Activated T-cell treated with anti-CD3 and anti-CD28 coated beads, Interleukin-2, amount 50 U/mL, for 48 hours (primary cell): ENCODE data around the gene APOBEC3B.
"Not testable (repeated sequence)": the region's sequence is repeated elsewhere in the genome, so short reads cannot be mapped to it uniquely, and the experiment has no call there.

Source experiments
- DNase-seq, 2 experiments: peaks; one replicate each; pipeline ENCODE4 v3.0.0-alpha.2; 2020

The APOBEC3B gene

DNA sequence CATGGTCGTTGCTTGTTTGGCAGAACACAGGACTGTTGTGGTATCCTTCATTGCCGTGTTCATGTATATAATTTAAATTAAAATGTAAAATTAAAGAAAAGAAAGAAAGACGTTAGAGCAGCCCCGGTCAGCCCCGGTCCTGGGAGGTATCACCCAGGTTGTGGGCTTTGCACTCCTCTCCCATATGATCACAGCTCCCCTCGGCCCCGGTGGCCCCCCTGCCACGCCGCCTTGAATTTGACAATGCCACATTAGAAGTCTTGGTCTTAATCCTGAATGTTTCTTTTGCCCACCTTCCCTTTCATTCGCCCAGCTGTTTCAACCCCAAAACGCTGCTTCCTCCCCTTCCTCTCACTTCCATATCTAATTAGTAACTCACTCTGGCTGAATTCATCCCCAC, 13.3 kb upstream of the APOBEC3B start:
- DNase-seq = no peak

DNA sequence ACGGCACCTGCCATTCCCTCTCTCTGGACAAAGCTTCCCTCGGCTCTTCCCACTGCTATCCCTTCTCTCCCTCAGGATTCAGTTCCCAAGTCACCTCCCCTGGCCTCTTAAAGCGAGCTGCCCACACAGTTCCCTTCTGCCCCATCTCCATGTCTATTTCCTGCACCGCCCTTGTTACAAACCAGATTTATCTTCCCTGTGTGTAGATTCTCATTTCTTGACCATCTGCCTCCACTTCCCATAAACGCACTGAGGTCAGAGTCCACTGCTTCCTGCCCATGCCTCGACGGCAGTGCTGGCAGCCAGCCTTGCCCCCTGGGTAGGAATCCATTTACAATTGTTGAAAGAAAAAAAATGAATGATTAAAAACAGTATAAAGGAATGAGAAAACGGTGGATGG, 11.6 kb upstream of the APOBEC3B start:
- DNase-seq = no peak

DNA sequence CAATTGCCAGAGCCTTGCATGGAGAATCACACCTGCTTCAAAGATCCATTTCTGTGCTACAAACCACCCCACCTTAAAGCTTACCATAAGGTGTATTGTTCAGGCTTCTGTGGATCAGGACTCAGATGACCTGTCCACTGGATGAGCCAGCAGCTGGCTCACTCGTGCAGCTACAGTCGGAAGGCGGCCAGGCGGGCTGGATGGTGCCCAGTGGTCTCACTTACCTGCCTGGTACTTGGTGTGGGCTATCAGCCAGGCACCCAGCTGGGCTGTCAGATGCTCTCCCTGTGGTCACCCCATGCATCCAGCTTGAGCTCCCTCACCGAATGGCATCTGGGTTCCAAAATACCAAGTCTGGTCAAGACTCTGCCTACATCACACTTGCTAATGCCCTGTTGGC, 10.9 kb upstream of the APOBEC3B start:
- no peak for DNase-seq

DNA sequence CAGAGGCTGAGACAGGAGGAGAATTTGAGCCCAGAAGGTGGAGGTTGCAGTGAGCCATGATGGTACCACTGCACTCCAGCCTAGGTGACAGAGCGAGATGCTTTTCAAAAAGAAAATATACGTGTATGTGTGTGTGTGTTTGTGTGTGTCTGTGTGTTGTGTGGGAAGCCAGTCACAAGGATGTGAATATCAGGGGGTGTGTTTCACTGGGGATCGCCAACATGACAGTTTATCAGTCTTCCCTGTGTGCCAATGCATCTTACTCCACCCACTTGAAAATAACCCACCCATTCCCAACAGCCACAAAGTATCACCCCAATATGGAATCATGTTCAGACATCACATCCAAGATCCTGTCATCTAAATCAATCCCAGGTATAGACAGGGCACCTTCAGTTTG, 10.4 kb upstream of the APOBEC3B start:
- no peak for DNase-seq

DNA sequence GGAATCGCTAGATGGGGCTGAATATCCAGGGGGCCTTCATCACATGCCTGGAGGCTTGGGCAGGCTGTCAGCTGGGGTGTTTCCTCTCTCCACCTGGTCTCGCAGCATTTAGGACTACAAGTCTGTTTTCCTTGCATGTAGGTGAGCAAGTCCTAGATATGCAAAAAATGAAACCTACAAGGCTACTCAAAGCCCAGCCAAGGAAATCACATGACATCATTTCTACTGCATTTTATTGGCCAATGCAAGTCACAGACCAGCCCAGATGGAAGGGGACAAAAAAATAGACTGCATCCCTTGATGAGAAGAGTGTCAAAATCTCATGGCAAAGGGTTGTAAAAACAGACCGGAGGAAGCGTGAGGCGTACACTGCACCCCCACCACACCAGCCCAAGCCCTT, 9.6 kb upstream of the APOBEC3B start:
- DNase-seq = no peak

DNA sequence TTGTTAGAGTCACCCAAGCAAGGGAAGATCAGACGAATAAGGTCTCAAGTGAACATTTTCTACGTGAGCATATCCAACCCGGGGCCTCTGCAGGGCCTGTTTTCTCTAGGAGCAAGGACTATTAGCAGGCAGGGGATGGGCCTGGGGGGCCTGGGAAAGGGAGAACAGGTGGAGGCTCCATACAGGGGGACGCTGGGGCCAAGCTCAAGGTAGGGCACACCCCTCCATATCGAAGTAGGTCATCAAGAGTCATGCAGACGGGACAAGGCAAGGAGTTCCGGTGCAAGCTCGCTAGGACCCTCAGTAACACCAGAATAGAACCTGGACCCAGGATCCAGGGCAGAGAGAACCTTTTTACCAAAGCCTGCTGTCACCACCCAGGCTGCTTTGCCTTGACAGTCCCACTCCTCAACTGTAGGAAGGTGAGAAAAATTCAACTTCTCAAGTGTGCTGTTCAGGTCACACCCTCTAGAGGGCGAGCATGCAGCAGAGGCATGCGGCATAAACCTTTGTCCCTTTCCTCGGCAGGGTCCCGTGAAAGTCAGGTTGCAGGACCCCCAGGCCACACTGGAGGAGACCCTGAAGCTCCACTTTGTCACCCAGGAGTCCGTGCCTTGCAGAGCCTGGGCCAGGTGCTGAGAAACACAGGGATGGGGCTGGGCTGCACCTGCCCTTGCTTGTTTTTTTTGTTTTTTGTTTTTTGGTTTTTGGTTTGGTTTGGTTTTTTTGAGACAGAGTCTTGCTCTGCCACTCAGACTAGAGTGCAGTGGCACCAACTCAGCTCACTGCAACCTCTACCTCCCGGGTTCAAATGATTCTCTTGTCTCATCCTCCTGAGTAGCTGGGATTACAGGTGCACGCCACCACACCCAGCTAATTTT, 8.6 kb upstream of the APOBEC3B start:
- DNase-seq = peak; percentile 72 to 75

GRCh38 chr22:38974170-38974825, 7.8 kb upstream of the APOBEC3B start:
- no peak for DNase-seq

- no peak for DNase-seq
Observed at GRCh38 chr22:38974826-38975175, 7.3 kb upstream of the APOBEC3B start.

GRCh38 chr22:38977289-38977688, 4.9 kb upstream of the APOBEC3B start:
- DNase-seq = not testable (repeated sequence)

GRCh38 chr22:38980587-38980986, 1.6 kb upstream of the APOBEC3B start:
- not testable (repeated sequence) for DNase-seq

- DNase-seq = peak in 1 of 2 experiments; percentile 44
Observed at GRCh38 chr22:38981005-38981991, 849 bp upstream of the APOBEC3B start.

DNA sequence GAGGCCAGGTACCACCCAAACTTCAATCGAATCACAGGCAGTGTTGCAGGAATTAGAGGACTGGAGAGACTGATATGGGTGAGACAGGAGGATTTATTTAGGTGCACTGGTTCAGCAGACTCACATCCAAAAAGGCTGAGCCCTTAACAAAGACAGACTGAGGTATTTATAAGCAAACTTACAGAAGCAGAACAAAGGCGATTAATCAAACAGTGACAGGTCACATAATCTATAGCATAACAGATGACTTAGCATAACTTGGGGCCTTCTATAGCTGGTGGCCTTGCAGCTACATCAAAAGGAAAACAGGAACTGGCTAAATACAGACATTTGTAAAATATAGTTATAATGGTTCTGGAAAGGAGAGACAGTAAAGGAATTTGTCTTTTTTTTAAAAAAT, 2.1 kb downstream of the APOBEC3B start:
- no peak for DNase-seq

DNA sequence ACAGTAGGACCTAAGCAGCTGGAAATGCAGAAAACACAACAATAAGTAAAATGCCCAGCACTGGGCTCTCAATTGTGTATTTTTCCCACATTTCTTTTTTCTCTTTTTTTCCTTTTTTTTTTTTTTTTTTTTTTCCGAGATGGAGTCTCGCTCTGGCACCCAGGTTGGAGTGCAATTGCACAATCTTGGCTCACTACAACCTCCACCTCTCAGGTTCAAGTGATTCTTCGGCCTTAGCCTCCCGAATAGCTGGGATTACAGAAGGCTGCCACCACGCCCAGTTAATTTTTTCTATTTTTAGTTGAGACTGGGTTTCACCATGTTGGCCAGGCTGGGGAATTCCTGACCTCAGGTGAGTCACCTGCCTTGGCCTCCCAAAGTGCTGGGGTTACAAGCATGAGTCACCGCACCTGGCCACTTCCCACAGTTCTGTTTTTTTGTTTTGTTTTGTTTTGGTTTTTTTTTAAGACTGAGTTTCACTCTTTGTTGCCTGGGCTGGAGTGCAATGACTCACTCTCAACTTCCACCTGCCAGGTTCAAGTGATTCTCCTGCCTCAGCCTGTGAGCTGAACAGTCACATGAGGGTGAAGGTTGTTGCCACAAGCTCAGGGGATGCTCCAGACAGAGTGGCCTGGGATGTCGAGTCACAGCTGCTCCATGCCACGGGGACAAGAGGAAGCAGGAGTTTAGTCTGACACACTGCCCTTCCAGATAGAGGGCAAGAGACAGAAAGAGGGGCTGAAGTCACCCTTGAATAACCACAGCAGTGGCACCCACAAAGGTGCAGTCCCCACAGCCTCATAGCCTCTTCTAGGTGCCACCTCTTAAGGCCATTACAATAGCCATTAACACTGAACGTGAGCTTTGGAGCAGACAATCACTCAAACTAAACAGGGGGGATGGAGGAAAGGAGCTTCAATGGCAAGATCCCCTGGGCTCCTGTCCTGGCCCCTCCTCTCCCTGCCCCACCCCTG, 2.9 kb downstream of the APOBEC3B start:
- peak; percentile 82 to 89 for DNase-seq

GRCh38 chr22:38986629-38987028, 4.5 kb downstream of the APOBEC3B start:
- DNase-seq = no peak

GRCh38 chr22:38987171-38987895, 5.2 kb downstream of the APOBEC3B start:
- no peak for DNase-seq

GRCh38 chr22:38989466-38989865, 7.3 kb downstream of the APOBEC3B start:
- DNase-seq = no peak

DNA sequence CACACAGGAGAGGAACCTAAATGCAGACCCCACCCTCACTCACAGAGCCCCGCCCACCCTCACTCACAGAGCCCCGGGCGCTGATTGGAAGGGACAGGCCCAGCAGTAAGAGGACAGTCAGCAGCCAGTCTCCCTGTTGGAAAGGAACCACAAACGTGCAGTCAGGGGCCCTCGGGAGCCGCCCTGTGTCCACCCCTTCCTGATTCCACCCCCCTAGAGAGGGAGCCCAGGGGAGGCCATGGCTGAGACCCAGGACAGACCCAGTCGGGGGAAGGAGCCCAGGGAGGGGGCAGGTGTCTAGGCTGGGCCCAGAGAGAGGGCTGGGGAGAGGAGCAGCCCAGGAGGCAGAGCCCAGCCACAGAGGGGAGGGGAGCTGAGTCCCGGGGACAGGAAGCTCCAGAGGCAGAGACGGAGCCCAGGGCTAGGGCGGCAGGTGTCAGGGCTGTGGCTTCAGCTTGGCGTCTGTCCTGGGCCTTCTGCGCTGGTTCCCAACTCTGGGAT, 10.8 kb downstream of the APOBEC3B start:
- DNase-seq = not testable (repeated sequence)

- no peak for DNase-seq
Observed at GRCh38 chr22:38996105-38996504, 14.0 kb downstream of the APOBEC3B start.

GRCh38 chr22:38997518-38997917, 15.4 kb downstream of the APOBEC3B start:
- no peak for DNase-seq

GRCh38 chr22:39003165-39003638, 21.1 kb downstream of the APOBEC3B start:
- peak; percentile 81 to 84 for DNase-seq

GRCh38 chr22:39007177-39007576, 25.0 kb downstream of the APOBEC3B start:
- DNase-seq = no peak
